ENCODE results near the gene LRP1.

LRP1 gene

DNA sequence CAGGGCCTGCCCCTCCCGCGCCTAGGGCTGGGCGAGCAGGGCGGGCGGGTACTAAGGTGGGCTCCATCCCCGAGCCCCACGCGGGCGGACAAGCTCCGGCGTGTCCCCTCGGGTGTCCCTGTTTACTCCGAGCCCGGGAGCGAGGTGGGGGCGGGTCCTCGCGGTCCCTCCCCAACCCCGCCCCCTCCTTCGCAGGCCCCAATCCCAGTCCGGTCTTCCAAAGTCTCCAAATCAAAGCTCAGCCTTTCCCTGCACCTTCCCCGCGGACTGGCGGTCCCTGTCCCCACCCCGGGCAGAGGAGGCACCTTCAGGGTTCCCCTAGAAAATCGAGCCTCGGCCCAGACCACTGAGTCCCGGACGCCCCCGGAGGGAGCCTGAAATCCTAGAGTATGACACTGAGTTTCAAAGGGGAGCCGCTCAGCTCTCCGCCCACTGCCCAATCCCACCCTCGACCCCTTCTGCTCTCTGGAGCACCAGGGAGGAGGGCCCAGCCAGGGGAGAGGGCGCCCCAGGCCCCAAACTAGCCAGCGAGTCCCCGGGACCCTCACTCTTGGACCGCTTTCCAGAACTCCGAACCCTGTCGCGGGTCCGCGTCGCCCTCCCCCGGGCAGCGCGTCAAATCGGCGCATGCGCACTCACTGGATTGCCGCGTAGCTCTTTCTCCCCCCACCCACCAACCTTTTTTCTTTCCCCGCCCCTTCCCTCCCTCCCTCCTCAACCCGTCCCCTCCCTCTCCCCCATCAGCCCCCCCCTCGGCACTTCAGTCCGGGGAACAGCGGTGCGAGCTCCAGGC, at the start of gene LRP1:
Gene LRP1, plus strand, starts transcription at position 758 of the 793 bp plus-strand sequence. CDS start 482 bp downstream, outside the sequence.
- peak; percentile 33 for DNase-seq

DNA sequence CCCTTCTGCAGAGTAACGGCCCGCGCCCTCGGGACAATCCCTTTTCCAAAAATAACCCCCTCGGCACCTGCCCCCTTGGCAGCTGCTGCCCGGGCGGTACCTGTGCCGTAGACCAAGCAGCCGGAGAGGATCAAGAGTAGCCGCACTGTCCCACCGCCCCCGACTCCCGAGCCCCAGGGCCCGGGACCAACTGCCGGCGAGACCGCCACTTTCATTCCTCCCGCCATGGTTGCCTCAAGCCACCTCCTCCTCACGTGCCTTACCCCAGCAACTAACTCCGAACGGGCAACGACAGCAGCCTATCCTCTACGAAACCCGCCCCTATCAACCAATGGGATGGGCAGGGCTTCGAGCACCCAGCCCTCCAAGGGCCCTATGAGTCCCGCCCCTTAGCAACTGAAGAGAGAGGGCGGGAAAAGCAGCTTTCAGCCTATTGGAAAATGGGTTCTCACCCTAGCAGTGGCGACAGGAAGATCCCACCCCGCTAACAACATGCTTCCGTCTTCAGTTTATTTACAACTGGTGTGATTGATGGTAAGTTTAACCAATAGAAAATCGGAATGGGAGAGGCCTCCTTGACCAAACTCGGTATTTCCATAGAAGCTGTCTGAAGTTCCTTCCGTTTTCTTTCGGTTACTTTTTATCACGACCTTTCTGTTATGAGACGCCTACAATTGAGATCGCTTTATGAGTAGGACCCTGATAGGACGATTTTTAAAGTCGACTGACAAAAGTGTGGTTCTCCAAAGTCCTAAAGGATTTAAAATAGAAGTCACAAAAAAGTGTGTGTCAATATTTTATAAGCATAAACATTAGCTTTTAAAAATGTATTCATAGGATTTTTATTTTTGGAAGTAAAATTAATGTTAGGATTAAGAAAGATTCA, 49.5 kb upstream of the LRP1 start, which contains the start of gene NEMP1:
Gene NEMP1, minus strand, starts transcription at position 273 of the 886 bp plus-strand sequence. Its CDS starts 46 bp downstream, at position 227.
- DNase-seq, result peak; percentile 100

DNA sequence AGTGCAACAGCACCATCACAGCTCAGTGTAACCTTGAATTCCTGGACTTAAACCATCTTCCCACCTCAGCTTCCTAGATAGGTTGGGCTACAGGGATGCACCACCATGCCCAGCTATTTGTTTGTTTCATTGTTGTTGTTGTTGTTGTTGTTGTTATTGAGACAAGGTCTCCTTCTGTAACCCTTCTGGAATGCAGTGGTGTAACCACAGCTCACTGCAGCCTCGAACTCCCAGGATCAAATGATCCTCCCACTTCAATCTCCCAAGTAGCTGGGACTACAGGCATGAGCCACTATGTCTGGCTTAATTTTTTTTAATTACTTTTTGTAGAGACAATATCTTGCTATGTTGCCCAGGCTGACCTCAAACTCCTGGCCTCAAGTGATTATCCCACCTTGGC, 48.5 kb upstream of the LRP1 start:
- no peak for DNase-seq

DNA sequence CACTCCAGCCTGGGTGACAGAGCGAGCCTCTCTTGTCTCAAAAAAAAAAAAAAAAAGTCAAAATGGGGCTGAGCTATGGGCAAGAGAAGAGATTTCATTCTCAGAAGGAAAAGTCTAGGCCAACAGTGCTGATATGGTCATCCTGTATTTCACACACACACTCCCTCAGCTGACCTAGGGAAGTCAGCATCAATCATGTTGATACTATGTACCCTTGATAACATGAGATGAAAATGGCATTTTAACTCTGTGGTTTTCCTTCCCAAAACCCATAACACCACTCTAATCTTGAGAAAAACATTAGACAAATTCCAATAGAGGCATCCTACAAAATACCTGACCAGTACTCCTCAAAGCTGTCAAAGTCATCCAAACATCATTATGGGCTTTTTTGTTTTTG, 47.4 kb upstream of the LRP1 start:
- no peak for DNase-seq

DNA sequence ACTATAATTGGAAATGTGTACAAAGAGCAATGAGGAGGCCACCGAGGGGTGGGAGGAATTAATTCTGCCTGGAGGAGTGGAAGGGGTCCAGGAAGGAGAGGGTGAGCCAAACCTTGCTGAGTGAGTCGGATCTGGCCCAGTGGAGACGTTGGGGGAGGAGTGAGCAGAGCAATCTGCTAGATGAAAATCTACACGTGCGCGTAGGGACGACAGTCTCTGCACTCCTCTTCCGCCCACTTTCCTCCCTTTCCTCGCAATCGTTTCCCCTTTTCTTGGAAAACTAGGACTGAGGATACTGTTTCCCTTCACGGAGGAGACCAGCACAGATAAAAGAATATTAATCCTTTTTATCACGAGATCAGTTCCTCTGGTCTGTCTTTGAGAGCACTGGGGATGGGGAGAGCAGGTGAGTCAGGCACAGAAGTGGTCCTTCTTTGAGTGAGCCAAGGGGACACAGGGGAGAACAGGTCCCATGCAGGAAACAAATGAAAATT, 42.2 kb upstream of the LRP1 start:
- no peak for DNase-seq

DNA sequence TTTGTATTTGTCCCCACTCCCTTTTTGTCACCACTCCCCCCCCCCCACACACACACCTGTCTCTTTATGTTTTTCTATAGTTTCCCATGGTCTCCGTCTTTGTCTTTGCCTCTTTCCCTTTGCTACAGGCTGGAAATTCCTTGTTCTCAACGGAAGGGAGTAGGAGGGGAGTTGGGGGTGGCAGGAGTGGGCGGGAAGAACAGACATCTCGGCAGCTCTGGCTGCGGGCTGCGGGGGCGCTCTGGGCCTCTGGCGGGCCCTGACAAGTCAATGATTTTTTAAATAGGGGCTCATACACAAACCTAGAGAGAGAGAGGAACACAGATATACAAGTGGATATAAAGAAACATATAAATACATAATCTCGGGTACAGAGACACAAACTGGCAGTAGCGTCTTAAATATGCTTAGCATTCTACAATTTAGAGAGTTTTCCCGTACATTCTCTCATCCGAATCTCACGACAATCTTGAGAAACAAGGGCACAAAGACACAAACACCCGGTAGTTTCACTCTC, 41.7 kb upstream of the LRP1 start:
- DNase-seq, result peak; percentile 63

DNA sequence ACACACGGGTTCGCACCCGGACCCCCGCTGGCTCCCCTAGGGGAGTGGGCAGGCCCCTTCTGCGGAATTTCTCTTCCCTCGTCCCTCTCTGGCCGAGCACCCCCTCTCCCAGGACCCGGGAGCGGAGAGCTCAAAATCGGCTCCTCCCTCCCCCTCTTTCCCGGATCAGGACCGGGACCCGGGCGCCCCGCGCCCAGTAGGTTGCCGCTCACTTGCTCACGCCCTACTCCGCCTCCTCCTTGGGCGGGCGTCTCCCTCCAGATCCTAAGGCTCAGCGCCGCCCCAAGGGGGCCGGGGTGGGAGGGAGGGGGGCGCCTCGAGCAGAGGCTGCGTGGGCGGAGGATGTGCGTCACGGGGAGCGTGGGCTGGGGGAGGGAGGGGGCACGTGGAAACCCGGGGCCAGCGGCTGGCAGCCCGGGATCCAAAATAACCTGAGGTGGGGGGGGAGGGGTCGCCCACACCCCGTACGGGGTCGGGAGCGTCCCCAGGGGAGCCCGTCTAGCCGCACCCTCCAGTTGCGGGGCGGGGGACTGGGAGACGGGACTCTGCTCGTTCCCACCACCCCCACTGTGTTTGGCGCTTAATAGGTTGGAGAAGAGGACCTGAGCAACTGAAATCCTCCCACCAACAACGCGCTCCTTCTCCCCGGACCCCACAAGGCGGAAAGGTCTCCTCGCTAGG, 41.1 kb upstream of the LRP1 start:
- no peak for DNase-seq

DNA sequence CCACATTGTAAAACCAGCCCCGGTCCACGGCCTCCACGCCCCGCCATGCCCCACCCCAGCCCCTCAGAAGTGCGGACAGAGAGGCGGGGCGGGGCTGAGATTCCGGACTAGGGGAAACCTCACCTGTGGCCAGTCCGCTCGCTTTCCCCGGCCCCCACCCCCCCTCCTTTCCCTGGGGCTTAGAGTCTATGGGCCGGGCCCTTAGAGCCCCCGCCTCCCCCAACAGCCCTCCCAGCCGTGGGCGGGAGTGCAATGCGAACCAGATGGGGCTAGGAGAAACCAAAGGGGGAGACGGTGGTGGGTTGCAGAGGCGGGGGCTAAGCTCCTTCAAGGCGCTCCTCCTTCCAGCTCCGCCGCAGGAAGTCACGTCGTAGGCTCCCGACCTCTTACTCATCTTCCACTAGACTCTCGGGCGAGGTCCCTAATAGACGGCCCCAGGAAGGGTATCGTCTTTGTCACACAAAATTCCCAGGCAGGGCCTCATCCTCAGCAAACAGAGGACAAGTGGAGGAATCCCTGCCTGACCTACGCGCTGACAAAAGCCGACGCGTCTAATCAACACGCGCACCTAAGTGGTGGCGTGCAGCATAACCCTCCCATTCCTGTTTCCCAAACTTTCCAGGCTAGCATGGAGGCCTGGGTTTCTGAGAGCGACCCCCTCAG, 40.5 kb upstream of the LRP1 start:
- DNase-seq, result peak; percentile 37

DNA sequence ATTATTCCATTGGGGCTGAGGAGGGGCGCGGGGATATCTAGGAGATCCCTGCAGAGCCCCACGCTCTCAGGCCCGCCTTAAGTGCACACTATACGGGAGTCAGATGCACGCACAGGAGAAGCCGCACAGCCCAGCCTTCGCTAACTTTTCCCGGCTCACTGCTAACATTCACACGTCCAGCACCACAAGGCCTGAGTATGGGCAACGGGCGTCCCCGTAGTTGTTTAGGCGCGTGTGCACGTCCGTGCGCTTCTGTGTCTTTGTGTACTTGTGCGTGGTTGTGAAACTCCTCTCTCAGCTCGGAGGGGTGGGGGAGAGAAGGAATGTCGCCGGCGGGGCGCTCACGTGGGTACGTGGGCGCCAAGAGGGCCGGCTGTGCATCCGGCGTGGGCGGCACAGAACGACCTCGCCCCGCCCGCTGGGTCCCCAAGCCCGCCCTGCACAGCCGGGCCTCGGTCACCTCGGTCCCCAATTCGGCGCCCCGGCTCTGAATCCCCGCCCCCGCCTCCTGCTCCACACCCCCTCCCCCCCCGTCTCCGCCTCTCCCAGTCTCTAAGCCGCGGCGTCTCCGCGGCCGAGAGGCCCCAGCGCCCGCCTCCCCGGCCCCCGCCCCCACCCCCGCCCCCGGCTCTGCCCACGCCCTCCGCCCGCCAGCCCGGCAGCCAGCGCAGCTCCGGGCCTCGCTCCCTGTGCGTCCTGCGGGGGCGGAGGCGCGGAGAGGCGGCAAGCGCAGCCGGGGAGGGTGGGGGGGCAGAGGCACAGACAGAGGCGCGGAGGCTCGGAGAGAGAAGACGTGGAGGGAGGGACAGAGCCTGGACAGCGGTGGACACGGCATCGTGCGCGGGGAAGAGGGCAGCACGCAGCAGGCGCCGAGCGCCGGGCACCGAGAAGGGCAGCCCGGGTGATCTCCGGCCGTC, 39.7 kb upstream of the LRP1 start, which contains the start of gene NAB2:
Gene NAB2, plus strand, starts transcription at position 761 of the 917 bp plus-strand sequence. CDS start 158 bp downstream, outside the sequence.
- peak; percentile 58 for DNase-seq

DNA sequence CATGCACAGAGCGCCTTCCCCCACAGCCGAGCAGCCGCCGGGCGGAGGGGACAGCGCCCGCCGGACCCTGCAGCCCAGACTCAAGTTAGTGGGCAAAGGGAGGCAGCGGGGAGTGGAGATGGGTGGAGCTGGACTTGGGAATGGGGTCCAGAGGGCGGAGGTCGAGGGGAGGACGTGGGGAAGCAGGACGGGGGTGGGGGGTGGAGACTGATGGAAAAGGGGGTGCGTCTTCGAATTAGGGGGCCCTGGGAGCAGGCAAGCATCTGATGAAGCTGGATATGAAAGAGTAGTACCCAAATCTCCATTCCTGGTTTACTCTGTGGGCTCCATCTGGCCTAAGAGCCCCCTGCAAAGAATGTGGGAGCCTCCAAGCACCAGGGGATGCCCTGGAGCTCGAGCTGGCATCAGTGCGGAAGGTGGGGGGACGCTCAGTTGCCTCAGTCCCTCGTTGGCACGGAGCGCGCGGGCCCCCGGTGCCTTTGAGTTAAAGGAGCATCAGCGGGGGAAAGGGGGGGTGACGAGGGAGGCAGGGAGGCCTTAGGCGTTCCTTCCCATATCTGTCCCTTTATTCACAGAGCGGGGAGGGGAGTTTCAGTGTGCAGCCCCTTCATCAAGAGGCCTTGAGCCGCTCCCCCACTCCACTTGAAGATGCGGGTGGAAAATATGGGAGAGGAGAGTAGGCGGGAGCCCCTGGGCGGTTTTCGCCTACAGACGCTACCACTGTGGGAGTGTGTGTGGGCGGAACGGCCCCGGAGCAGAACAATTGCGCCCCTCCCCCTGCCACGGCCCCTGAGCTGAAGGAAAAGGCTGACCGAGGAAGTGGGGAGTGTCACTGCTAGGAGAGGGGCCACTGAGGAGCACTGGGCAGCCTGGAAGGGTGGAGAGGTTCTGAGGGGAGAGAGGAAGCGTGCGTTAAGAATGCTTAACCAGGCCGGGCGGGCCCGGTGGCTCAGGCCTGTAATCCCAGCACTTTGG, 38.7 kb upstream of the LRP1 start:
- DNase-seq, result no peak

DNA sequence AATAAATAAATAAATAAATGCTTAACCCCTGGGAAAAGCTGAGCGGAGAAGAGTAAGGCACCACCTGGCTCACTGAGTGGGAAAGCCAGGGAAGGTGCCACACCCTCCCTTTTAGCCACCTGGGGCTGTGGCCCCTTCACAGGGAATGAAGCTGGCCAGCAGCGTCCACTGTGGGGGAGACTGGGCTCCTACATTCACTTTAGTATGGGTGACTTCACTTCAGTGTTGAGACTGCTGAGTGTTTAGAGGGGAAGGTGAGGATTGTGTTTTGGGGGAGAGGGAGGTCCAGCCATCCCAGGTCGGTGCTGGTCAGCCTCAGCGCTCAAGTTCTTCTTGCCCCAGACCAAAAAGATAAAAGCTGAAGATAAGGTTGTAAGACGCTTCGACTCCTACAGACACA, 37.8 kb upstream of the LRP1 start:
- DNase-seq, result no peak

DNA sequence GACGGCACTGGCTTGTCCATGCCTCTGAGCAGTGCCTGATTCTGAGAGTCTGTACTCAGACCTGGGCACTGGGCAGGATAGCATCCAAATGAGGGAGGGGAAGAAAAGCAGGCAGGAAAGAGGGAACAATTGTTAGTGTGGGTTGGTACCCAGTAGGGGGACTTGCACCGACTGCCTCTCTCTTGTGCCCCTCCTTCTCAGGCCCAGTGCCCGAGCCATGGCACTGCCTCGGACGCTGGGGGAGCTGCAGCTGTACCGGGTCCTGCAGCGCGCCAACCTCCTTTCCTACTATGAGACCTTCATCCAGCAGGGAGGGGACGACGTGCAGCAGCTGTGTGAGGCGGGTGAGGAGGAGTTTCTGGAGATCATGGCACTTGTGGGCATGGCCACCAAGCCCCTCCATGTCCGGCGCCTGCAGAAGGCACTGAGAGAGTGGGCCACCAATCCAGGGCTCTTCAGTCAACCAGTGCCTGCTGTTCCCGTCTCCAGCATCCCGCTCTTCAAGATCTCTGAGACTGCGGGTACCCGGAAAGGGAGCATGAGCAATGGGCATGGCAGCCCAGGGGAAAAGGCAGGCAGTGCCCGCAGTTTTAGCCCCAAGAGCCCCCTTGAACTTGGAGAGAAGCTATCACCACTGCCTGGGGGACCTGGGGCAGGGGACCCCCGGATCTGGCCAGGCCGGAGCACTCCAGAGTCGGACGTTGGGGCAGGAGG, 37.2 kb upstream of the LRP1 start:
- no peak for DNase-seq

DNA sequence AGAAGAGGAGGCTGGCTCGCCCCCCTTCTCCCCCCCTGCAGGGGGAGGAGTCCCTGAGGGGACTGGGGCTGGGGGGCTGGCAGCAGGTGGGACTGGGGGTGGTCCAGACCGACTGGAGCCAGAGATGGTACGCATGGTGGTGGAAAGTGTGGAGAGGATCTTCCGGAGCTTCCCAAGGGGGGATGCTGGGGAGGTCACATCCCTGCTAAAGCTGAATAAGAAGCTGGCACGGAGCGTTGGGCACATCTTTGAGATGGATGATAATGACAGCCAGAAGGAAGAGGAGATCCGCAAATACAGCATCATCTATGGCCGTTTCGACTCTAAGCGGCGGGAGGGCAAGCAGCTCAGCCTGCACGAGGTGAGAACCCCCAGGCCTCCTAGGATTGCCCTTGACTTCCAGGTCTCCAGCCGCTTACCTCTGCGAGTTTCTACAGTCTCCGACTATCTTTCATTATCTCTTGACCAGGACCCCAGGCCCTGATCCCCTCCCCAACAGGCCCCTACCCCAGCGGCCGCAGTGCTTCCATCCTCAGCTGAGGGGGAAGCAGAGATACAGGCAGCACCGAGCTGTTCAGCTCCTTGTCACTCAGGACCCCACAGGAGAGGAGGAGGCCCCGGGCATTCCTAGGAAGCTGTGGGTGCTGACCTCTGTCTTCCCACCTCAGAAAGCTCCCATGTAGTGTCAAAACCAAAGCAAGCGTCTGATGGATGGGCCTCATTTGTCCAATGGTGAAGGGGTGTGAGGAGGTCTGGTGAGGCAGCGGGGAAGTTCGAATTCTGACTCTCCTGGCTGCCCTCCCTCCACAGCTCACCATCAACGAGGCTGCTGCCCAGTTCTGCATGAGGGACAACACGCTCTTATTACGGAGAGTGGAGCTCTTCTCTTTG, 36.4 kb upstream of the LRP1 start:
- DNase-seq, result no peak

DNA sequence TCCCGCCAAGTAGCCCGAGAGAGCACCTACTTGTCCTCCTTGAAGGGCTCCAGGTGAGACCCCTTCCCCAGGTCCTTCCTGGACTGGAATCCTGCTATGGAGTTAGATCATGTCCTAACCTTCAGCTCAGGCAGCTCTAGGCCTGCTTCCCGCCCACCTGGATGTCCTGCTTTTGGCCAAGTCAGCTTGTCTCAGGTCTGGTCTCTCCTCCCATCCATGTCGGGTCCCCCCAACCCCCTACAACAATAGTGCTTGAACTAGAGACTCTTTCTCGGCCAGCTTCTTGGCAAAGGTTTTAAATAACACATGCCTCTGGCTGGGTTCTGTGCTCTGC, 35.8 kb upstream of the LRP1 start:
- no peak for DNase-seq

DNA sequence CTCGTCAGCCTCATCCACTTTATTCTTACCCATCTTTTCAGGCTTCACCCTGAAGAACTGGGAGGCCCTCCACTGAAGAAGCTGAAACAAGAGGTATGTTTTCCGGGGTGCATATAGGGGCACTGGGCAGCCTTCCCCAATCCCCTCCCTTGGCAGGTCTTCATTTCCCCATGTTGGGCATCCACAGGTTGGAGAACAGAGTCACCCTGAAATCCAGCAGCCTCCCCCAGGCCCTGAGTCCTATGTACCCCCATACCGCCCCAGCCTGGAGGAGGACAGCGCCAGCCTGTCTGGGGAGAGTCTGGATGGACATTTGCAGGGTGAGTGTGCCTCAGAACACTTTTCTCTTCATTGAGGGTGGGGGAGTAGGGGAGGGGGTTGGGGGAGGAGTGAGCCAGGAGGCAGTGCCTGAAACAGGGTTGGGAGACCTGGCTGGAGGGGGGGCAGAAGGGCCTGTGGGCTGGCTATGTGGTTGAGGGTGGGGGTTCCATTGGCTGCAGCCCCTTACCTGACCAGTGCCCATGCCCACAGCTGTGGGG, 35.3 kb upstream of the LRP1 start:
- no peak for DNase-seq

DNA sequence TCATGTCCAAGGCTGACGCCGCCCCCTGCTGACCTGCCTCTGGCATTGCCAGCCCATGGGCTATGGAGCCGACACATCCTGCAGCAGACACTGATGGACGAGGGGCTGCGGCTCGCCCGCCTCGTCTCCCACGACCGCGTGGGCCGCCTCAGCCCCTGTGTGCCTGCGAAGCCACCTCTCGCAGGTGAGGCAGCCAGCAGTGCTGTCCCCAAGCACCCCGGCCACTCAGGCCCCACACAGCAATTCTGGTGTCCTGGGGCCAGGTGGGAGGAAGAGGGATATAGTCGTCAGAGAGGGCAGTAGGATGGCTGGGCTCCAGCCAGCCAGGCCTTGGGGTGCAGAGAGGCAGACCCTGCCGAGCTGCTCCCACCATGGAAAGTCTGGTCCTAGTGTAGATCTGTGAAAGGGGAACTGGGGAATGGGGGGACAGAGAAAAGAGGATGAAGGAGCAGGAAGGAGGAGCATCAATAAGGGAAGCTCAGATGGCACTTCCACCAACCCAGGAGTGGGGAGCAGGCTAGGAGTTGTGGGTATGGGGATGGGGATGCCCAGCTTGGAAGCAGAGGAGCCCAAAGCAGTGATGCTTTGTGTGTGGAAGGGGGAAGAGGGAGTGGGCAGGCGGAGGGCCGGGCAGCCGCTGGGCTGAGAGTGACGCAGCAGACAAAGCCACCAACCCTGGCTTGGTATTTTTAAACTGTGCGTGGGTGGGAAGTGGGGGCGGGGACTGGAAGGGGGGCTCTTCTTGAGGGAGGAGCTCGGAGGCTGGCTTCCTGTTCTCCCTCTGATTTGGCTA, 34.7 kb upstream of the LRP1 start:
- no peak for DNase-seq

Measured in NCI-H1436 treated with DMSO at 0.1 percent for 48 hours (cell line).